Stimulated activated CD8-positive, alpha-beta memory T cell treated with anti-CD3 and anti-CD28 coated beads, Interleukin-12 subunit alpha, Interleukin-12 subunit beta, amount 100 ng/mL, for 1 hour (primary cell): Measurements from ENCODE around the gene DDX54.
"Not testable (repeated sequence)": the region's sequence is repeated elsewhere in the genome, so short reads cannot be mapped to it uniquely, and the experiment has no call there.

Source experiments
- DNase-seq: peaks from one replicate; pipeline ENCODE4 v3.0.0-alpha.2; 2020; ENCODE audit warnings: low read depth

The DDX54 gene

GRCh38 chr12:113118142-113118541 is 67.1 kb downstream of the DDX54 start:
- DNase-seq, result no peak

- DNase-seq, result not testable (repeated sequence)
Observed at GRCh38 chr12:113117684-113118083, 67.6 kb downstream of the DDX54 start.

- no peak for DNase-seq
Observed at GRCh38 chr12:113116875-113117274, 68.4 kb downstream of the DDX54 start.

- DNase-seq, result no peak
Observed at GRCh38 chr12:113115455-113116126, 69.7 kb downstream of the DDX54 start.

- no peak for DNase-seq
Observed at GRCh38 chr12:113114447-113115178, 70.7 kb downstream of the DDX54 start.

- no peak for DNase-seq
Observed at GRCh38 chr12:113113397-113113796, 71.9 kb downstream of the DDX54 start.

GRCh38 chr12:113112043-113112899 is 73.0 kb downstream of the DDX54 start:
- no peak for DNase-seq

GRCh38 chr12:113111247-113111646 is 74.0 kb downstream of the DDX54 start:
- DNase-seq, result no peak

- DNase-seq, result no peak
Observed at GRCh38 chr12:113109872-113110599, 75.2 kb downstream of the DDX54 start.

- DNase-seq, result no peak
Observed at GRCh38 chr12:113109360-113109759, 75.9 kb downstream of the DDX54 start.

- no peak for DNase-seq
Observed at GRCh38 chr12:113108308-113108707, 77.0 kb downstream of the DDX54 start.
